K562 (cell line): Measurements from ENCODE around the gene PTP4A2. TPM values are rescaled to one million over a fixed set of nuclear protein-coding genes. Genes with fewer than 3 reads are reported as not detected.

Experiments
- ATAC-seq: fragments of 200-7000 bp; cut with Tn5 transposase; 3 replicates; pipeline ENCODE4 v1.9.1; 2020; ENCODE audit warnings: moderate library complexity
- BruUV-seq: library from RNA; stranded (reverse); fragments of 400-500 nt; replicated peaks from 2 replicates; lab custom pipeline; 2021; lab: Mats Ljungman, UMichigan
- CTCF ChIA-PET: fragments of 300-600 bp; formaldehyde crosslinking; extraction: SDS; loops from one replicate; lab custom pipeline; 2021; ENCODE audit warnings: low intra/inter-chr PET ratio; lab: Yijun Ruan, JAX
- POLR2A ChIA-PET: fragments of 300-600, 350-650 bp; sonication (Branson Sonifier 250); formaldehyde crosslinking; extraction: SDS; loops from one replicate; lab custom pipeline; 2021; ENCODE audit warnings: antibody characterized with exemption, inconsistent platforms; lab: Yijun Ruan, JAX
- DNase-seq, 4 experiments: peaks; one replicate each; pipeline versions ENCODE4 v3.0.0 to v3.0.0-alpha.2; 2011 to 2018; ENCODE audit warnings: low spot score in 3 of 4, mixed read lengths in 3 of 4; ENCODE audit errors: extremely low read depth in 1 of 4
- FAIRE-seq: peaks from 2 replicates; lab custom pipeline; 2011; peaks lifted over from hg19 to GRCh38; lab: Jason Lieb, UNC
- H2AFZ ChIP-seq: 2 replicates; pipeline ENCODE4 v1.6.0; 2011; ENCODE audit warnings: low read depth, low read length, control low read depth, inconsistent platforms
- H3K27ac ChIP-seq: fragments of 200-600 bp; 3 replicates; pipeline ENCODE4 v1.8.0; 2011; ENCODE audit warnings: low read depth, mild to moderate bottlenecking, control low read depth, inconsistent platforms, low read length, moderate library complexity, mixed read lengths; ENCODE audit errors: extremely low read depth
- H3K27me3 ChIP-seq, 2 experiments: fragments of 300-600 bp in 1 of 2; 2 replicates in 1 of 2; 3 replicates in 1 of 2; pipeline versions ENCODE4 v1.6.0 to v1.8.0; 2011; ENCODE audit warnings: inconsistent platforms in 2 of 2, low read length in 2 of 2, mild to moderate bottlenecking in 1 of 2, mixed read lengths in 1 of 2, moderate library complexity in 1 of 2; ENCODE audit not compliant: control insufficient read depth in 2 of 2, insufficient read depth in 2 of 2
- H3K36me3 ChIP-seq: fragments of 300-600 bp; 3 replicates; pipeline ENCODE4 v1.8.0; 2011; ENCODE audit warnings: mild to moderate bottlenecking, low read length, inconsistent platforms; ENCODE audit not compliant: control insufficient read depth, insufficient read depth
- H3K4me1 ChIP-seq, 2 experiments: fragments of 200-600 bp in 1 of 2; replicated peaks in 1 of 2; 2 replicates in 1 of 2; 3 replicates in 1 of 2; pipeline versions ENCODE4 v1.5.1 to v1.8.0; 2011; ENCODE audit warnings: inconsistent platforms in 2 of 2, low read length in 2 of 2, mild to moderate bottlenecking in 1 of 2, mixed read lengths in 1 of 2, moderate library complexity in 1 of 2; ENCODE audit not compliant: control insufficient read depth in 2 of 2, insufficient read depth in 2 of 2
- H3K4me2 ChIP-seq: 2 replicates; pipeline ENCODE4 v1.6.1; 2011; ENCODE audit warnings: low read length, control low read depth, inconsistent platforms, mixed read lengths; ENCODE audit not compliant: insufficient read depth
- H3K4me3 ChIP-seq: fragments of 200-600 bp; sonication (generic), shearing (Covaris generic); 2 replicates; pipeline ENCODE4 v1.5.1; 2016; ENCODE audit warnings: control low read depth, inconsistent platforms
- H3K79me2 ChIP-seq: fragments of 200-600 bp; 3 replicates; pipeline ENCODE4 v1.8.0; 2011; ENCODE audit warnings: low read length, inconsistent platforms; ENCODE audit not compliant: control insufficient read depth, insufficient read depth
- H3K9ac ChIP-seq, 2 experiments: 2 replicates each; pipeline versions ENCODE4 v1.6.0 to v1.6.1; 2011; ENCODE audit warnings: low read depth in 2 of 2, low read length in 2 of 2, control low read depth in 1 of 2, inconsistent platforms in 1 of 2, mild to moderate bottlenecking in 1 of 2, mixed read lengths in 1 of 2; ENCODE audit not compliant: insufficient read depth in 1 of 2
- H3K9me1 ChIP-seq: one replicate; pipeline ENCODE4 v1.6.0; 2011; ENCODE audit warnings: inconsistent platforms, mild to moderate bottlenecking, low read length, moderate library complexity; ENCODE audit not compliant: control insufficient read depth, insufficient read depth
- H3K9me3 ChIP-seq: replicated peaks from 2 replicates; pipeline ENCODE4 v1.5.1; 2011; ENCODE audit warnings: low read depth, low read length, inconsistent platforms; ENCODE audit not compliant: control insufficient read depth, insufficient read depth
- H4K20me1 ChIP-seq: replicated peaks from 2 replicates; pipeline ENCODE4 v1.6.1; 2011; ENCODE audit warnings: low read length, inconsistent platforms, mixed read lengths; ENCODE audit not compliant: control insufficient read depth, insufficient read depth
- ARNT ChIP-seq, 2 experiments: fragments of 450-650 bp; IDR thresholded peaks; 2 replicates each; pipeline ENCODE4 v1.6.1; 2016; ENCODE audit warnings: mild to moderate bottlenecking in 1 of 2
- BCOR ChIP-seq: fragments of 450-650 bp; IDR thresholded peaks from 2 replicates; pipeline ENCODE4 v1.6.1; 2016
- CTBP1 ChIP-seq: fragments of 450-650 bp; IDR thresholded peaks from 2 replicates; pipeline ENCODE4 v1.6.1; 2016; ENCODE audit warnings: borderline replicate concordance
- CUX1 ChIP-seq: fragments of 200-800 bp; sonication (Bioruptor generic); IDR thresholded peaks from 2 replicates; pipeline ENCODE4 v1.6.1; 2016; ENCODE audit warnings: missing genetic modification characterization, missing compliant biosample characterization
- DPF2 ChIP-seq: fragments of 450-650 bp; IDR thresholded peaks from 2 replicates; pipeline ENCODE4 v1.6.1; 2016
- FIP1L1 ChIP-seq: fragments of 200-400 bp; formaldehyde crosslinking; IDR thresholded peaks from 2 replicates; pipeline ENCODE4 v1.6.1; 2018; ENCODE audit warnings: mild to moderate bottlenecking, low read depth, low read length; ENCODE audit not compliant: poor library complexity, severe bottlenecking
- GTF2F1 ChIP-seq: IDR thresholded peaks from 2 replicates; pipeline ENCODE4 v1.6.1; 2011; ENCODE audit warnings: low read depth, low read length, improper control_type of control experiment
- HIVEP1 ChIP-seq: fragments of 250-450 bp; sonication (Bioruptor Pico); IDR thresholded peaks from 2 replicates; pipeline ENCODE4 v1.4.0; 2020; ENCODE audit warnings: mild to moderate bottlenecking
- IRF1 ChIP-seq: sonication (generic); formaldehyde crosslinking; IDR thresholded peaks from 2 replicates; pipeline ENCODE4 v1.8.0; 2022; ENCODE audit warnings: missing genetic modification reagents, mild to moderate bottlenecking, borderline replicate concordance
- MYC ChIP-seq, 2 experiments: fragments of 250-450 bp in 1 of 2; sonication (Bioruptor Pico) in 1 of 2; IDR thresholded peaks; 2 replicates each; pipeline versions ENCODE4 v1.5.1 to v1.6.1; 2012 to 2021; ENCODE audit warnings: low read depth in 2 of 2, borderline replicate concordance in 1 of 2, improper control_type of control experiment in 1 of 2, low read length in 1 of 2, mild to moderate bottlenecking in 1 of 2, moderate library complexity in 1 of 2
- NCOA1 ChIP-seq: fragments of 450-650 bp; IDR thresholded peaks from 2 replicates; pipeline ENCODE4 v1.6.1; 2016; ENCODE audit warnings: low read depth
- NFYB ChIP-seq: IDR thresholded peaks from 2 replicates; pipeline ENCODE4 v1.6.1; 2011; ENCODE audit warnings: mild to moderate bottlenecking, moderate library complexity; ENCODE audit not compliant: insufficient read length; ENCODE audit errors: extremely low read depth
- PHF20 ChIP-seq: fragments of 450-650 bp; IDR thresholded peaks from 2 replicates; pipeline ENCODE4 v1.6.1; 2018; ENCODE audit not compliant: partially characterized antibody
- TSC22D4 ChIP-seq: fragments of 450-650 bp; IDR thresholded peaks from 2 replicates; pipeline ENCODE4 v1.6.1; 2016; ENCODE audit warnings: missing genetic modification characterization, missing biosample characterization, control low read depth
- ZNF121 ChIP-seq: sonication (generic); formaldehyde crosslinking; conservative IDR thresholded peaks from 2 replicates; pipeline ENCODE4 v1.8.0; 2022; ENCODE audit warnings: missing genetic modification reagents
- ZNF3 ChIP-seq: fragments of 250-450 bp; sonication (Bioruptor Pico); IDR thresholded peaks from 2 replicates; pipeline ENCODE4 v1.5.0; 2021; ENCODE audit warnings: mild to moderate bottlenecking, moderate library complexity
- WGBS: fragments of 100-300 bp; shearing (Covaris generic); methylation state at CpG from one replicate; pipeline ENCODE4 v1.1.6; 2016; ENCODE audit warnings: low coverage, mixed read lengths; ENCODE audit not compliant: insufficient coverage; ENCODE audit errors: missing lambda C conversion rate; 5-methylcytosine and 5-hydroxymethylcytosine counted together
- in situ Hi-C: fragments of 300-500 bp; cut with MboI; formaldehyde crosslinking; loops from 4 replicates; pipeline ENCODE4 v1.15.0; 2018; ENCODE audit warnings: inconsistent platforms, mixed read lengths
- intact Hi-C: fragments of 100-400 bp; cut with micrococcal nuclease; formaldehyde crosslinking; loops from 2 replicates; pipeline ENCODE4 v1.14.2; 2022
- polyA plus RNA-seq, 8 experiments: library from polyadenylated mRNA; depleted of rRNA in 4 of 8; stranded (reverse) in 5 of 8; unstranded in 3 of 8; fragments of >200 nt; fragmentation: Nextera tagmentation in 2 of 8; fragmentation: Illumina TruSeq in 1 of 8; extraction: Ambion mirVana in 2 of 8; extraction: Trizol in 1 of 8; gene quantifications; 2 replicates each; pipeline versions ENCODE4 v1.2.1 to v1.2.3, GENCODE V29; 2011 to 2014; ENCODE audit warnings: inconsistent platforms in 1 of 8, missing spikeins in 1 of 8
- total RNA-seq, 7 experiments: library from RNA; depleted of rRNA in 6 of 7; stranded (reverse); fragments of >200 nt in 6 of 7; fragmentation: Illumina TruSeq in 2 of 7; extraction: Trizol in 2 of 7; gene quantifications; 2 replicates each; pipeline versions ENCODE4 v1.2.1 to v1.2.3, GENCODE V29; 2011 to 2021; ENCODE audit warnings: low replicate concordance in 1 of 7

The PTP4A2 gene
- total and polyA plus RNA-seq, 9 of the 15 experiments (the other 6 are each of a cell fraction or from before 2014, with no cell fraction given), result 197 to 870 (median 480) TPM

- TF ChIP-seq CUX1, result no peak
- TF ChIP-seq GTF2F1, result no peak
- TF ChIP-seq HIVEP1 (CRISPR knock-in tag), result no peak
Observed at GRCh38 chr1:31885851-31886250, 52.3 kb downstream of the PTP4A2 start (continued).

GRCh38 chr1:31883357-31883942 is 54.7 kb downstream of the PTP4A2 start:
- H2AFZ ChIP-seq, result no peak overlapping the region
- no peak overlapping the region for H3K4me2 ChIP-seq
- ChIA-PET POLR2A (interaction anchor here (1.6 kb wide), 1 partner anchor 9 kb away, joined by 4 read pairs; no protein-coding TSS in a partner anchor), CTCF (interaction anchor here (0.8 kb wide), 1 partner anchor 180 kb away, joined by 3 read pairs; no protein-coding TSS in a partner anchor)
- H3K4me3 ChIP-seq, result no peak overlapping the region
- no TSS peak for BruUV-seq
- peak overlapping the region in 1 of 2 experiments; percentile 60; a peak in 1 of 4 replicates for H3K9ac ChIP-seq
- H3K79me2 ChIP-seq, result no peaks in the 10 kb centered on the region
- FAIRE-seq (peak; percentile 58), ATAC-seq (peak; percentile 60), DNase-seq (peak in 2 of 4 experiments; percentile 60 to 64)
- no peaks in the 10 kb centered on the region for H3K36me3 ChIP-seq
- intact Hi-C loops, result loop anchor here (5.0 kb wide), 1 partner anchor 79 kb away; no protein-coding TSS in a partner anchor
- no peaks in the 10 kb centered on the region for H3K27me3 ChIP-seq
- in situ Hi-C loops, result no loop called here
- H3K9me3 ChIP-seq, result no peaks in the 10 kb centered on the region
- peaks cover 6 to 29% of the 10 kb centered on the region in 2 experiments for H3K4me1 ChIP-seq
- 34% methylated on average over 3 of the region's 3 CpGs for WGBS
- H3K9me1 ChIP-seq, result peaks cover 2% of the 10 kb centered on the region
- no peaks in the 10 kb centered on the region for H4K20me1 ChIP-seq
- no peak overlapping the region for H3K27ac ChIP-seq
- TF ChIP-seq ZNF121 (CRISPR knock-in tag) (peak; percentile 90), IRF1 (CRISPR knock-in tag) (no peak), PHF20 (peak; percentile 55), TSC22D4 (tag) (no peak), FIP1L1 (no peak), MYC (IDR thresholded peaks at IDR 0.05; ENCODE audit: low read depth, low read length) (no peak), MYC (CRISPR knock-in tag; IDR thresholded peaks at IDR 0.05; ENCODE audit: borderline replicate concordance, low read depth) (no peak), ARNT (IDR thresholded peaks at IDR 0.05) (0 out of 4 replicates have a peak, but pooled peaks of 1 of the 2 experiments have one; percentile 44), DPF2 (peak; percentile 46), CTBP1 (peak; percentile 63; the same call in 1 of the 2 replicates), NFYB (peak; percentile 10), BCOR (peak; percentile 71), ZNF3 (CRISPR knock-in tag) (no peak), NCOA1 (no peak)
